GM23338 (cell line): ENCODE results near the gene OR7A10. TPM values are rescaled to one million over a fixed set of nuclear protein-coding genes. Genes with fewer than 3 reads are reported as not detected.

Experiments used
- ATAC-seq: fragments of 200-7000 bp; cut with Tn5 transposase; 3 replicates; pipeline ENCODE4 v1.9.1; 2020
- DNase-seq: peaks from one replicate; pipeline ENCODE4 v3.0.0-alpha.2; 2015; ENCODE audit warnings: low spot score
- H2AFZ ChIP-seq: fragments of 200-600 bp; sonication (generic); 2 replicates; pipeline ENCODE4 v1.8.0; 2016; ENCODE audit warnings: antibody characterized with exemption, mild to moderate bottlenecking, moderate library complexity
- H3F3A ChIP-seq: fragments of 200-600 bp; sonication (generic); replicated peaks from 2 replicates; pipeline ENCODE4 v1.8.0; 2017; ENCODE audit warnings: antibody characterized with exemption, mixed run types, low read depth
- H3K27ac ChIP-seq: fragments of 200-600 bp; sonication (generic); 2 replicates; pipeline ENCODE4 v1.6.1; 2016; ENCODE audit warnings: low read depth
- H3K27me3 ChIP-seq: fragments of 200-600 bp; sonication (generic); 2 replicates; pipeline ENCODE4 v1.8.0; 2016; ENCODE audit warnings: mild to moderate bottlenecking, mixed run types, moderate library complexity; ENCODE audit not compliant: insufficient read depth
- H3K36me3 ChIP-seq: fragments of 200-600 bp; sonication (generic); 2 replicates; pipeline ENCODE4 v1.8.0; 2016; ENCODE audit warnings: mild to moderate bottlenecking; ENCODE audit not compliant: insufficient read depth
- H3K4me1 ChIP-seq: fragments of 200-600 bp; sonication (generic); 2 replicates; pipeline ENCODE4 v1.8.0; 2016; ENCODE audit warnings: mild to moderate bottlenecking, moderate library complexity; ENCODE audit not compliant: insufficient read depth
- H3K4me2 ChIP-seq: fragments of 200-600 bp; sonication (generic); 2 replicates; pipeline ENCODE4 v1.7.1; 2017; ENCODE audit warnings: mixed run types
- H3K4me3 ChIP-seq: fragments of 200-600 bp; sonication (generic); 2 replicates; pipeline ENCODE4 v1.6.1; 2016; ENCODE audit warnings: mixed run types
- H3K79me2 ChIP-seq: fragments of 200-600 bp; sonication (generic); replicated peaks from 2 replicates; pipeline ENCODE4 v1.8.0; 2017; ENCODE audit warnings: mild to moderate bottlenecking; ENCODE audit not compliant: insufficient read depth
- H3K9me2 ChIP-seq: fragments of 200-600 bp; sonication (generic); 2 replicates; pipeline ENCODE4 v1.8.0; 2017; ENCODE audit not compliant: insufficient read depth
- H4K20me1 ChIP-seq: fragments of 200-600 bp; sonication (generic); replicated peaks from 2 replicates; pipeline ENCODE4 v1.8.0; 2017; ENCODE audit warnings: mild to moderate bottlenecking; ENCODE audit not compliant: insufficient read depth
- H3K27ac Mint-ChIP-seq: 2 replicates; pipeline ENCODE4 v1.8.0; 2020; ENCODE audit warnings: inconsistent platforms, mild to moderate bottlenecking, moderate library complexity, mixed read lengths
- H3K27me3 Mint-ChIP-seq: 3 replicates; pipeline ENCODE4 v1.8.0; 2022; ENCODE audit warnings: low read depth, mild to moderate bottlenecking, moderate library complexity, mixed read lengths, inconsistent platforms; ENCODE audit not compliant: insufficient read depth, poor library complexity
- H3K36me3 Mint-ChIP-seq: 3 replicates; pipeline ENCODE4 v1.8.0; 2021; ENCODE audit warnings: low read depth, mild to moderate bottlenecking, inconsistent platforms, moderate library complexity, mixed read lengths
- H3K4me1 Mint-ChIP-seq: 3 replicates; pipeline ENCODE4 v1.8.0; 2020; ENCODE audit warnings: mild to moderate bottlenecking, inconsistent platforms, mixed read lengths
- H3K4me3 Mint-ChIP-seq: 3 replicates; pipeline ENCODE4 v1.8.0; 2021; ENCODE audit warnings: moderate library complexity, mild to moderate bottlenecking, inconsistent platforms, mixed read lengths
- H3K9me3 Mint-ChIP-seq: 3 replicates; pipeline ENCODE4 v1.8.0; 2020; ENCODE audit warnings: moderate library complexity, mild to moderate bottlenecking, inconsistent platforms, mixed read lengths
- CREB1 ChIP-seq: fragments of 250-450 bp; sonication (Bioruptor Pico); IDR thresholded peaks from 2 replicates; pipeline ENCODE4 v1.5.0; 2020; ENCODE audit warnings: low read depth, mild to moderate bottlenecking, moderate library complexity
- EZH2phosphoT487 ChIP-seq: fragments of 200-600 bp; sonication (generic); IDR thresholded peaks from one replicate; pipeline ENCODE4 v1.8.1; 2018; ENCODE audit warnings: antibody characterized with exemption; ENCODE audit not compliant: unreplicated experiment
- JUNB ChIP-seq: IDR thresholded peaks from one replicate; pipeline ENCODE4 v1.6.1; 2016; ENCODE audit warnings: antibody characterized with exemption; ENCODE audit not compliant: unreplicated experiment
- NANOG ChIP-seq: IDR thresholded peaks from 2 replicates; pipeline ENCODE4 v1.6.1; 2016; ENCODE audit warnings: antibody characterized with exemption, borderline replicate concordance
- POLR2AphosphoS5 ChIP-seq: IDR thresholded peaks from 2 replicates; pipeline ENCODE4 v1.6.1; 2016; ENCODE audit warnings: antibody characterized with exemption, low read depth
- STAT1 ChIP-seq: IDR thresholded peaks from one replicate; pipeline ENCODE4 v1.6.1; 2016; ENCODE audit warnings: antibody characterized with exemption; ENCODE audit not compliant: unreplicated experiment
- ZNF331 ChIP-seq: fragments of 250-450 bp; sonication (Bioruptor Pico); IDR thresholded peaks from 2 replicates; pipeline ENCODE4 v1.5.0; 2020; ENCODE audit warnings: low read depth, mild to moderate bottlenecking, moderate library complexity
- polyA plus RNA-seq: library from polyadenylated mRNA; unstranded; fragments of >200 nt; fragmentation: Nextera tagmentation; extraction: Ambion mirVana; gene quantifications from 2 replicates; pipeline ENCODE4 v1.2.1, GENCODE V29; 2016
- total RNA-seq: library from RNA; depleted of rRNA; stranded (reverse); fragments of >200 nt; shearing (Covaris generic); gene quantifications from 2 replicates; pipeline ENCODE4 v1.2.3, GENCODE V29; 2014
- TF ChIP-seq, protein P1 (sequence below), 2 experiments: fragments of 200-600 bp in 1 of 2; sonication (generic) in 1 of 2; conservative IDR thresholded peaks; 2 replicates each; pipeline versions ENCODE4 v1.5.1 to v1.6.1; 2016 to 2017; ENCODE audit warnings: antibody characterized with exemption in 2 of 2, low read depth in 2 of 2, mild to moderate bottlenecking in 2 of 2, moderate library complexity in 1 of 2
- TF ChIP-seq, protein P2 (sequence below): fragments of 250-450 bp; sonication (Bioruptor Pico); IDR thresholded peaks from 2 replicates; pipeline ENCODE4 v1.5.0; 2020; ENCODE audit warnings: mild to moderate bottlenecking, moderate library complexity
- TF ChIP-seq, protein P3 (sequence below): IDR thresholded peaks from one replicate; pipeline ENCODE4 v1.6.1; 2018; ENCODE audit warnings: antibody characterized with exemption; ENCODE audit not compliant: unreplicated experiment
- TF ChIP-seq, protein P4 (sequence below): IDR thresholded peaks from 2 replicates; pipeline ENCODE4 v1.6.1; 2016; ENCODE audit warnings: antibody characterized with exemption

OR7A10 gene
- total and polyA plus RNA-seq, 2 experiments from 2014 or later = not detected

DNA sequence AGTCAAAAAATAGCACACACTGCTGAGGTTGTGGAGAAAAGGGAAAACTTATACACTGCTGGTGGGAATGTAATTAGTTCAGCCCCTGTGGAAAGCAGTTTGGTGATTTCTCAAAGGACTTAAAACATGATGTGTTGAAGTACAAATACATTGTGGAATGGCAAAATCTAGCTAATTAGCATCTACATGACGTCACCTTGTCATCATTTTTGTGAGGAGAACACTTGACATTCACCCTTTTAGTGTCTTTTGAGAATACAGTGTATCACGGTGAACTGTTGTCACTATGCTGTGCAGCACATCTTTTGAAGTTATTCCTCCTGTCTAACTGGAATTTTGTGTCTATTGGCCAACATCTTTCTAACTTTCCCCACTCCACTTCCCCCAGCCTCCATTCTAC is 5.6 kb downstream of the OR7A10 start (continued):
- TF ChIP-seq, protein P1, sequence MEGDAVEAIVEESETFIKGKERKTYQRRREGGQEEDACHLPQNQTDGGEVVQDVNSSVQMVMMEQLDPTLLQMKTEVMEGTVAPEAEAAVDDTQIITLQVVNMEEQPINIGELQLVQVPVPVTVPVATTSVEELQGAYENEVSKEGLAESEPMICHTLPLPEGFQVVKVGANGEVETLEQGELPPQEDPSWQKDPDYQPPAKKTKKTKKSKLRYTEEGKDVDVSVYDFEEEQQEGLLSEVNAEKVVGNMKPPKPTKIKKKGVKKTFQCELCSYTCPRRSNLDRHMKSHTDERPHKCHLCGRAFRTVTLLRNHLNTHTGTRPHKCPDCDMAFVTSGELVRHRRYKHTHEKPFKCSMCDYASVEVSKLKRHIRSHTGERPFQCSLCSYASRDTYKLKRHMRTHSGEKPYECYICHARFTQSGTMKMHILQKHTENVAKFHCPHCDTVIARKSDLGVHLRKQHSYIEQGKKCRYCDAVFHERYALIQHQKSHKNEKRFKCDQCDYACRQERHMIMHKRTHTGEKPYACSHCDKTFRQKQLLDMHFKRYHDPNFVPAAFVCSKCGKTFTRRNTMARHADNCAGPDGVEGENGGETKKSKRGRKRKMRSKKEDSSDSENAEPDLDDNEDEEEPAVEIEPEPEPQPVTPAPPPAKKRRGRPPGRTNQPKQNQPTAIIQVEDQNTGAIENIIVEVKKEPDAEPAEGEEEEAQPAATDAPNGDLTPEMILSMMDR (conservative IDR thresholded peaks at IDR 0.05; ENCODE audit: low read depth in 2 of 2) = no peak
- no peak for TF ChIP-seq ZNF331 (CRISPR knock-in tag)

DNA sequence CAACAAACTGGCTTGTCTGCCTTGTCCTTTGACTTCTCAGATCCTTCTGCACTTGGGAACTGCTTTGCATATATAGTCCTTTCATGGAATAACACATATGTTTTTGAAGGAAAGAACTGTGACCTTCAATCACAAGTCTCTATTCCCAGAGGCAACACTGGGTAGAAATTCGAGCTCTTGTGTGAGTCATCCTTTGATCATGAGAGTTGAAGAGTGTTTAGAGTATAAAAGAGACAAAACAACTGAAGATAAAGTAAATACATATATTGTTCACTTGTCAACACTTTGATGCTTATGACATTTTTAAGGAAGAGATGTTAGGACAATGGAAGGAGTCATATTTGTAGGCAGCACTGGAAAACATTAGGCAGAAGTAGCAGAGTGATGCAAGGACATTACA is 8.5 kb downstream of the OR7A10 start:
- Histone ChIP-seq H3K27me3 (no peaks in the 10 kb centered on the region), H3K79me2 (no peaks in the 10 kb centered on the region), H3K4me3 (no peak overlapping the region), H3K4me2 (no peak overlapping the region), H2AFZ (no peak overlapping the region), H3K4me1 (no peaks in the 10 kb centered on the region), H3F3A (no peaks in the 10 kb centered on the region), H4K20me1 (no peaks in the 10 kb centered on the region), H3K36me3 (no peaks in the 10 kb centered on the region), H3K9me2 (peaks cover 7% of the 10 kb centered on the region; the same call in 1 of the 2 replicates), H3K27ac (no peak overlapping the region)
- no peak for ATAC-seq
- Mint-ChIP-seq H3K4me3 (no peak overlapping the region), H3K27me3 (peaks cover 2% of the 10 kb centered on the region), H3K4me1 (no peaks in the 10 kb centered on the region), H3K36me3 (peaks cover 9% of the 10 kb centered on the region; the same call in 2 of the 3 replicates), H3K9me3 (peaks cover 94% of the 10 kb centered on the region), H3K27ac (no peak overlapping the region)
- no peak for DNase-seq
- TF ChIP-seq, protein P1 (conservative IDR thresholded peaks at IDR 0.05; ENCODE audit: low read depth in 2 of 2) = no peak
- no peak for TF ChIP-seq CREB1 (CRISPR knock-in tag)
- no peak for TF ChIP-seq NANOG
- no peak for TF ChIP-seq JUNB
- TF ChIP-seq POLR2AphosphoS5 = no peak
- TF ChIP-seq STAT1 = no peak
- TF ChIP-seq, protein P2, sequence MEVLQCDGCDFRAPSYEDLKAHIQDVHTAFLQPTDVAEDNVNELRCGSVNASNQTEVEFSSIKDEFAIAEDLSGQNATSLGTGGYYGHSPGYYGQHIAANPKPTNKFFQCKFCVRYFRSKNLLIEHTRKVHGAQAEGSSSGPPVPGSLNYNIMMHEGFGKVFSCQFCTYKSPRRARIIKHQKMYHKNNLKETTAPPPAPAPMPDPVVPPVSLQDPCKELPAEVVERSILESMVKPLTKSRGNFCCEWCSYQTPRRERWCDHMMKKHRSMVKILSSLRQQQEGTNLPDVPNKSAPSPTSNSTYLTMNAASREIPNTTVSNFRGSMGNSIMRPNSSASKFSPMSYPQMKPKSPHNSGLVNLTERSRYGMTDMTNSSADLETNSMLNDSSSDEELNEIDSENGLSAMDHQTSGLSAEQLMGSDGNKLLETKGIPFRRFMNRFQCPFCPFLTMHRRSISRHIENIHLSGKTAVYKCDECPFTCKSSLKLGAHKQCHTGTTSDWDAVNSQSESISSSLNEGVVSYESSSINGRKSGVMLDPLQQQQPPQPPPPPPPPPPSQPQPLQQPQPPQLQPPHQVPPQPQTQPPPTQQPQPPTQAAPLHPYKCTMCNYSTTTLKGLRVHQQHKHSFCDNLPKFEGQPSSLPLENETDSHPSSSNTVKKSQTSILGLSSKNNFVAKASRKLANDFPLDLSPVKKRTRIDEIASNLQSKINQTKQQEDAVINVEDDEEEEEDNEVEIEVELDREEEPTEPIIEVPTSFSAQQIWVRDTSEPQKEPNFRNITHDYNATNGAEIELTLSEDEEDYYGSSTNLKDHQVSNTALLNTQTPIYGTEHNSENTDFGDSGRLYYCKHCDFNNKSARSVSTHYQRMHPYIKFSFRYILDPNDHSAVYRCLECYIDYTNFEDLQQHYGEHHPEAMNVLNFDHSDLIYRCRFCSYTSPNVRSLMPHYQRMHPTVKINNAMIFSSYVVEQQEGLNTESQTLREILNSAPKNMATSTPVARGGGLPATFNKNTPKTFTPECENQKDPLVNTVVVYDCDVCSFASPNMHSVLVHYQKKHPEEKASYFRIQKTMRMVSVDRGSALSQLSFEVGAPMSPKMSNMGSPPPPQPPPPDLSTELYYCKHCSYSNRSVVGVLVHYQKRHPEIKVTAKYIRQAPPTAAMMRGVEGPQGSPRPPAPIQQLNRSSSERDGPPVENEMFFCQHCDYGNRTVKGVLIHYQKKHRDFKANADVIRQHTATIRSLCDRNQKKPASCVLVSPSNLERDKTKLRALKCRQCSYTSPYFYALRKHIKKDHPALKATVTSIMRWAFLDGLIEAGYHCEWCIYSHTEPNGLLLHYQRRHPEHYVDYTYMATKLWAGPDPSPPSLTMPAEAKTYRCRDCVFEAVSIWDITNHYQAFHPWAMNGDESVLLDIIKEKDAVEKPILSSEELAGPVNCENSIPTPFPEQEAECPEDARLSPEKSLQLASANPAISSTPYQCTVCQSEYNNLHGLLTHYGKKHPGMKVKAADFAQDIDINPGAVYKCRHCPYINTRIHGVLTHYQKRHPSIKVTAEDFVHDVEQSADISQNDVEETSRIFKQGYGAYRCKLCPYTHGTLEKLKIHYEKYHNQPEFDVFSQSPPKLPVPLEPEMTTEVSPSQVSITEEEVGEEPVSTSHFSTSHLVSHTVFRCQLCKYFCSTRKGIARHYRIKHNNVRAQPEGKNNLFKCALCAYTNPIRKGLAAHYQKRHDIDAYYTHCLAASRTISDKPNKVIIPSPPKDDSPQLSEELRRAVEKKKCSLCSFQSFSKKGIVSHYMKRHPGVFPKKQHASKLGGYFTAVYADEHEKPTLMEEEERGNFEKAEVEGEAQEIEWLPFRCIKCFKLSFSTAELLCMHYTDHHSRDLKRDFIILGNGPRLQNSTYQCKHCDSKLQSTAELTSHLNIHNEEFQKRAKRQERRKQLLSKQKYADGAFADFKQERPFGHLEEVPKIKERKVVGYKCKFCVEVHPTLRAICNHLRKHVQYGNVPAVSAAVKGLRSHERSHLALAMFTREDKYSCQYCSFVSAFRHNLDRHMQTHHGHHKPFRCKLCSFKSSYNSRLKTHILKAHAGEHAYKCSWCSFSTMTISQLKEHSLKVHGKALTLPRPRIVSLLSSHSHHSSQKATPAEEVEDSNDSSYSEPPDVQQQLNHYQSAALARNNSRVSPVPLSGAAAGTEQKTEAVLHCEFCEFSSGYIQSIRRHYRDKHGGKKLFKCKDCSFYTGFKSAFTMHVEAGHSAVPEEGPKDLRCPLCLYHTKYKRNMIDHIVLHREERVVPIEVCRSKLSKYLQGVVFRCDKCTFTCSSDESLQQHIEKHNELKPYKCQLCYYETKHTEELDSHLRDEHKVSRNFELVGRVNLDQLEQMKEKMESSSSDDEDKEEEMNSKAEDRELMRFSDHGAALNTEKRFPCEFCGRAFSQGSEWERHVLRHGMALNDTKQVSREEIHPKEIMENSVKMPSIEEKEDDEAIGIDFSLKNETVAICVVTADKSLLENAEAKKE (CRISPR knock-in tag) = no peak
- TF ChIP-seq, protein P3, sequence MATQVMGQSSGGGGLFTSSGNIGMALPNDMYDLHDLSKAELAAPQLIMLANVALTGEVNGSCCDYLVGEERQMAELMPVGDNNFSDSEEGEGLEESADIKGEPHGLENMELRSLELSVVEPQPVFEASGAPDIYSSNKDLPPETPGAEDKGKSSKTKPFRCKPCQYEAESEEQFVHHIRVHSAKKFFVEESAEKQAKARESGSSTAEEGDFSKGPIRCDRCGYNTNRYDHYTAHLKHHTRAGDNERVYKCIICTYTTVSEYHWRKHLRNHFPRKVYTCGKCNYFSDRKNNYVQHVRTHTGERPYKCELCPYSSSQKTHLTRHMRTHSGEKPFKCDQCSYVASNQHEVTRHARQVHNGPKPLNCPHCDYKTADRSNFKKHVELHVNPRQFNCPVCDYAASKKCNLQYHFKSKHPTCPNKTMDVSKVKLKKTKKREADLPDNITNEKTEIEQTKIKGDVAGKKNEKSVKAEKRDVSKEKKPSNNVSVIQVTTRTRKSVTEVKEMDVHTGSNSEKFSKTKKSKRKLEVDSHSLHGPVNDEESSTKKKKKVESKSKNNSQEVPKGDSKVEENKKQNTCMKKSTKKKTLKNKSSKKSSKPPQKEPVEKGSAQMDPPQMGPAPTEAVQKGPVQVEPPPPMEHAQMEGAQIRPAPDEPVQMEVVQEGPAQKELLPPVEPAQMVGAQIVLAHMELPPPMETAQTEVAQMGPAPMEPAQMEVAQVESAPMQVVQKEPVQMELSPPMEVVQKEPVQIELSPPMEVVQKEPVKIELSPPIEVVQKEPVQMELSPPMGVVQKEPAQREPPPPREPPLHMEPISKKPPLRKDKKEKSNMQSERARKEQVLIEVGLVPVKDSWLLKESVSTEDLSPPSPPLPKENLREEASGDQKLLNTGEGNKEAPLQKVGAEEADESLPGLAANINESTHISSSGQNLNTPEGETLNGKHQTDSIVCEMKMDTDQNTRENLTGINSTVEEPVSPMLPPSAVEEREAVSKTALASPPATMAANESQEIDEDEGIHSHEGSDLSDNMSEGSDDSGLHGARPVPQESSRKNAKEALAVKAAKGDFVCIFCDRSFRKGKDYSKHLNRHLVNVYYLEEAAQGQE = no peak
- TF ChIP-seq, protein P4, sequence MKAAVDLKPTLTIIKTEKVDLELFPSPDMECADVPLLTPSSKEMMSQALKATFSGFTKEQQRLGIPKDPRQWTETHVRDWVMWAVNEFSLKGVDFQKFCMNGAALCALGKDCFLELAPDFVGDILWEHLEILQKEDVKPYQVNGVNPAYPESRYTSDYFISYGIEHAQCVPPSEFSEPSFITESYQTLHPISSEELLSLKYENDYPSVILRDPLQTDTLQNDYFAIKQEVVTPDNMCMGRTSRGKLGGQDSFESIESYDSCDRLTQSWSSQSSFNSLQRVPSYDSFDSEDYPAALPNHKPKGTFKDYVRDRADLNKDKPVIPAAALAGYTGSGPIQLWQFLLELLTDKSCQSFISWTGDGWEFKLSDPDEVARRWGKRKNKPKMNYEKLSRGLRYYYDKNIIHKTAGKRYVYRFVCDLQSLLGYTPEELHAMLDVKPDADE = no peak
- no peak for TF ChIP-seq EZH2phosphoT487
